ENCODE data around the gene PER2. TPM values are rescaled to one million over a fixed set of nuclear protein-coding genes. Genes with fewer than 3 reads are reported as not detected.

PER2 gene
- total and polyA plus RNA-seq, 2 donors from 2014 or later: 1.8 to 28.4 TPM

DNA sequence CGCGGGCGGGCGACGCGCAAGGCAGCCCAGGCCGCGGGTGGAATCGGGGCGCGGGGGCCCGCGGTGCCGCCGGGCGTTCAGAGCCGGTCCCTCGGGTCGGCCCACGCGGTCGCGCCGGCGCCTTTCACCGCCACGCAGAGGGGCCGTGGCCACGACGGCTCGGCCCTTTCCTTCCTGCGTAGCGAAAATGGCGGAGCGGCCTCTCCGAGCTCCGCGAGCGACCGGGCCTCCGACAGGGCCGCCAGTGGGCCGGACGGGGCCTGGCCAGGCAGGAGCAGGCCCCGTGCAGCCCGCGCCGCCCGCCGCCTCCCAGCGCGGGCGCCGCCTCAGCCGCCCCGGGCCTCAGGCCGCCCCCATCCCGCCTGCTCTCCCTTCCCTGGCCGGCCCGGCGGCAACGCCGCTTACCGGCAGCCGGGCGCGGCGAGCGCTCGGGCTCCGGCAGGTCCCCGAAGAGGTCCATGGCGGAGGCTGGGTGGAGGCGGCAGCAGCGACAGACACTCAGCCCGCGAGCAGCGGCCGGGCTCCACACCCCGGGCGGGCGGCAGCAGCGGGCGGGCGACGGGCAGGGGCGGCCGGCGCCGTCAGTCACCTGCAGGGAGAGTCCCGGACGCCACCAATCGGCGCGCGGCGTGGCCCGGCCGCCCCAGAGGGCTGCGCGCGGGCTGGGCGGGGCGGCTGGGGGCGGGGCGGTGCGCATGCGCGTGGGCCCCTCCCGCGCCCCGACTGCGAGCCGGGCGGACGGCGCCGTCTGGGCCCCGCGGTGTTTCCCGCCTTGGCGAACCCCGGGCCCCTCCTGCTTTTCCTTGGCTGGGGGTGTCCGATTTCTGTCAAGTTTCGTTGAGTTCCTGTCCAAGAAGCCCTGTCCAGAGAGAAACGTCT is 85.1 kb downstream of the PER2 start, which contains the start of gene ILKAP:
Gene ILKAP, minus strand, starts transcription at position 602 of the 879 bp plus-strand sequence. Its CDS starts 142 bp downstream, at position 460.
- peak within 1 kb of the TSS; percentile 75 to 82 for H3K27ac ChIP-seq (ENCODE audit: low read depth in 2 of 2, low read length in 2 of 2)
- peaks cover 0 to 16% (median 10%) of the 10 kb centered on the region in 3 donors for H3K4me1 ChIP-seq (ENCODE audit: control insufficient read depth in 2 of 3, insufficient read depth in 2 of 3, low read depth in 1 of 3, low read length in 3 of 3)
- H3K4me3 ChIP-seq (ENCODE audit: low read length in 3 of 3): peak within 1 kb of the TSS; percentile 71 to 90 (median 88)
- TF ChIP-seq, protein P1, sequence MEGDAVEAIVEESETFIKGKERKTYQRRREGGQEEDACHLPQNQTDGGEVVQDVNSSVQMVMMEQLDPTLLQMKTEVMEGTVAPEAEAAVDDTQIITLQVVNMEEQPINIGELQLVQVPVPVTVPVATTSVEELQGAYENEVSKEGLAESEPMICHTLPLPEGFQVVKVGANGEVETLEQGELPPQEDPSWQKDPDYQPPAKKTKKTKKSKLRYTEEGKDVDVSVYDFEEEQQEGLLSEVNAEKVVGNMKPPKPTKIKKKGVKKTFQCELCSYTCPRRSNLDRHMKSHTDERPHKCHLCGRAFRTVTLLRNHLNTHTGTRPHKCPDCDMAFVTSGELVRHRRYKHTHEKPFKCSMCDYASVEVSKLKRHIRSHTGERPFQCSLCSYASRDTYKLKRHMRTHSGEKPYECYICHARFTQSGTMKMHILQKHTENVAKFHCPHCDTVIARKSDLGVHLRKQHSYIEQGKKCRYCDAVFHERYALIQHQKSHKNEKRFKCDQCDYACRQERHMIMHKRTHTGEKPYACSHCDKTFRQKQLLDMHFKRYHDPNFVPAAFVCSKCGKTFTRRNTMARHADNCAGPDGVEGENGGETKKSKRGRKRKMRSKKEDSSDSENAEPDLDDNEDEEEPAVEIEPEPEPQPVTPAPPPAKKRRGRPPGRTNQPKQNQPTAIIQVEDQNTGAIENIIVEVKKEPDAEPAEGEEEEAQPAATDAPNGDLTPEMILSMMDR (IDR thresholded peaks at IDR 0.05; ENCODE audit: borderline replicate concordance, extremely low read depth, insufficient read depth): no peak
- H3K27me3 ChIP-seq (ENCODE audit: control insufficient read depth, insufficient read depth, low read length): no peaks in the 10 kb centered on the region
- intact Hi-C loops (cut with DNase I): no loop called here
- H3K9me3 ChIP-seq (ENCODE audit: control insufficient read depth in 2 of 3, insufficient read depth in 1 of 3, low read length in 3 of 3): no peaks in the 10 kb centered on the region
- peak within 1 kb of the TSS; percentile 45 to 93 (median 78) for H3K9ac ChIP-seq (ENCODE audit: low read length in 3 of 3)
- FAIRE-seq (no peak), DNase-seq (peak; percentile 90 to 97 (median 91))
- no peaks in the 10 kb centered on the region for H3K36me3 ChIP-seq (ENCODE audit: control insufficient read depth in 2 of 3, insufficient read depth in 3 of 3, low read length in 3 of 3)

DNA sequence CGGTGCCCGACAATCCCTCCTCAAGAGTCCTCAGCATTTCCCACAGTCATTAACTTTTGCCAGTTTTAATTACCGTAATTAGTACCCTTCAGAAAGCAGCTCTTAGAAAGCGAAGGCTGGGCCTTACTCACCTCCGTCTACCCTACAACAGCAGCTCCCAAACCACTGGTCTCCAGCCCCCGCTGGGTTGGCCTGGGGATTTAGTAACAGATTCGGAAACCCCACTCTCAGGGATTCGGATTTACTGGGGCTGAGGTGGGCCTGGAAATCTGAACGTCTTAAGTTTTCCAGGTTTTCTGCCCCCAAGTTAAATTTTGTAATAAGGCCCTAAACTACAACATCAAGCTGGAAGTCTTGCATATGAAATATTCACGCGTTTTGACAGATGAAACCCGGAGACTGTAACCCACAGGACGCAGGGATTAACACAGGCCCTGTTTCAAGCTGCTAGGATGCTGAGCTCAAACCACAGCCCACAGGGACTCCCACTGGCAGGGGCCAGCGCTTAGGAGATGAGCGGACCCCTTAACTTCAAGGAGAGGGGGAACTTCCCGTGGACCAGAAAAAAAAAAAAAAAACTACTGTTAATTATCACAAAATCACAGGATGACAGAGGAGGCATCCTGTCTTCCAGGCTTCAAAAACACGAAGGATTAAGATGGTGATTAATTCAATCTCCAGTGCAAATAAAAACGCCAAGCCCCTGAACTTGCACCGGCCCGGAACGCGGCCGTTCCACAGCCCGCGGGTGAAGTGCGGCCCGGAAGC is 85.9 kb downstream of the PER2 start:
- Histone ChIP-seq H3K36me3 (ENCODE audit: control insufficient read depth in 2 of 3, insufficient read depth in 3 of 3, low read length in 3 of 3) (no peaks in the 10 kb centered on the region), H3K9ac (ENCODE audit: low read length in 3 of 3) (peak overlapping the region; percentile 45 to 93 (median 78)), H3K27me3 (ENCODE audit: control insufficient read depth, insufficient read depth, low read length) (no peaks in the 10 kb centered on the region), H3K4me3 (ENCODE audit: low read length in 3 of 3) (peak overlapping the region; percentile 71 to 90 (median 88)), H3K9me3 (ENCODE audit: control insufficient read depth in 2 of 3, insufficient read depth in 1 of 3, low read length in 3 of 3) (no peaks in the 10 kb centered on the region), H3K27ac (ENCODE audit: low read depth in 2 of 2, low read length in 2 of 2) (peak overlapping the region; percentile 52 to 70), H3K4me1 (ENCODE audit: control insufficient read depth in 2 of 3, insufficient read depth in 2 of 3, low read depth in 1 of 3, low read length in 3 of 3) (peaks cover 0 to 16% (median 10%) of the 10 kb centered on the region in 3 donors)
- intact Hi-C loops (cut with DNase I): no loop called here
- TF ChIP-seq, protein P1 (IDR thresholded peaks at IDR 0.05; ENCODE audit: borderline replicate concordance, extremely low read depth, insufficient read depth): no peak
- FAIRE-seq: no peak
- DNase-seq: no peak

Other genes starting within 250 kb of the PER2 start
- 18.3 TPM for gene SCLY, start 227.6 kb downstream of the PER2 start, total RNA-seq
- gene SCLY, start 227.6 kb downstream of the PER2 start, polyA plus RNA-seq (ENCODE audit: insufficient read depth, low read depth, low replicate concordance): 21.9 TPM
- gene ESPNL, start 188.3 kb downstream of the PER2 start, total RNA-seq: 2.7 TPM
- gene ESPNL, start 188.3 kb downstream of the PER2 start, polyA plus RNA-seq (ENCODE audit: insufficient read depth, low read depth, low replicate concordance): 0.28 TPM
- gene KLHL30, start 149.9 kb downstream of the PER2 start, total RNA-seq: 5.7 TPM
- gene KLHL30, start 149.9 kb downstream of the PER2 start, polyA plus RNA-seq (ENCODE audit: insufficient read depth, low read depth, low replicate concordance): 0.24 TPM
- gene ERFE, start 129.6 kb downstream of the PER2 start, total RNA-seq: 61.4 TPM
- 1.6 TPM for gene ERFE, start 129.6 kb downstream of the PER2 start, polyA plus RNA-seq (ENCODE audit: insufficient read depth, low read depth, low replicate concordance)
- 47.7 TPM for gene ILKAP, start 84.9 kb downstream of the PER2 start, total RNA-seq
- gene ILKAP, start 84.9 kb downstream of the PER2 start, polyA plus RNA-seq (ENCODE audit: insufficient read depth, low read depth, low replicate concordance): 38.4 TPM
- gene HES6, start 48.6 kb downstream of the PER2 start, total RNA-seq: 5.2 TPM
- 5.5 TPM for gene HES6, start 48.6 kb downstream of the PER2 start, polyA plus RNA-seq (ENCODE audit: insufficient read depth, low read depth, low replicate concordance)
- 24.2 TPM for gene TRAF3IP1, start 31.9 kb upstream of the PER2 start, total RNA-seq
- gene TRAF3IP1, start 31.9 kb upstream of the PER2 start, polyA plus RNA-seq (ENCODE audit: insufficient read depth, low read depth, low replicate concordance): 6.4 TPM
- 28.1 TPM for gene ASB1, start 138.3 kb upstream of the PER2 start, total RNA-seq
- gene ASB1, start 138.3 kb upstream of the PER2 start, polyA plus RNA-seq (ENCODE audit: insufficient read depth, low read depth, low replicate concordance): 29.4 TPM